NCI-H2171 treated with DMSO at 0.1 percent for 48 hours (cell line): ENCODE data around the gene TNK1.

Experiments used
- DNase-seq: peaks from one replicate; lab custom pipeline; 2025; lab: John Stamatoyannopoulos, UW

TNK1 gene

DNA sequence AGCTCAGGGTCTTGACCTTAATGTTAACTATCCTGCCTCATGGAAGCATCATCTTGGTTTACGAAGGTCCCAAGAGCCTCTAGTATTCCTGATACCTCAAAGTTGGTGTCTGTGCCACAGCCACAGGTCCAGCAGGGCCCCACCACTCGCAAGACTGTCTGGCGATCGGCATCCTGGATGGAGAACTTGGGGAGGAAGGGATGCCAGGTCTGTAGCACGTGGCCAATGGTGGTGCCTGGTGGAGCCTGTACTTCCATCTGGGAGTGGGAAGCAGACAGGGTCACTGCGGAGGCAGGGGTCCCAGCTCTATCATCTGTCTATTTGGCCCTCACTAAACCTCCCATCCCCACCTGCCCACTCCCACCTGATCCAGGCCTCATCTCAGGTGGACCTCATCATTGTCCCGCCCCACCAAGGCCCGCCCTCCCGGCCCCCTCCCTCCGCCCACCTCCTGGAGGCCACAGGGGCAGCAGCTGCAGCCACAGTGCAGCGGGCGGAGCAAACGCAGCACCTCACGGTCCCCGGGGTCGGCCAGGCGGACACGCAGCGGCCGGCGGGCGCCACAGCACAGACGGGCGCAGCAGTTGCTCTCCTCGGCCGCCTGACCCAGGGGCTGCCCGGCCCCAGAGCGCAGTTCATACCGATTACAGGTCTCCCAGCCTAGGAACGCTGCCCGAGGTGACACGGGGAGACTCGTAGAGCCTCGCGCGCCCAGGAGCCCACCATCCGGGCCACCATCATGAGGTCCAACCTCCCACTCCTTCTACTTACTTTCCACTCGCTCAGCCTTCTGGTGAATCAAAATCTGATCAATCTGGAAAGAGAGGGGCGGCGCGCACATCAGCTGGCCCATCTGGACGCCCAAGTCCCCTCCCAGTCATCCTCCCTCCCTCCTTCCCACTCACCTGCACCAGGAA, 12.1 kb downstream of the TNK1 start:
- no peak for DNase-seq

GRCh38 chr17:7393613-7394451, 12.9 kb downstream of the TNK1 start:
- DNase-seq = peak; percentile 71

GRCh38 chr17:7394452-7395191, 13.7 kb downstream of the TNK1 start, which contains the start of gene PLSCR3:
TSS of gene PLSCR3 (minus strand) at chr17:7394525. CDS start at chr17:7394110, 415 bp downstream.
- peak; percentile 78 for DNase-seq

DNA sequence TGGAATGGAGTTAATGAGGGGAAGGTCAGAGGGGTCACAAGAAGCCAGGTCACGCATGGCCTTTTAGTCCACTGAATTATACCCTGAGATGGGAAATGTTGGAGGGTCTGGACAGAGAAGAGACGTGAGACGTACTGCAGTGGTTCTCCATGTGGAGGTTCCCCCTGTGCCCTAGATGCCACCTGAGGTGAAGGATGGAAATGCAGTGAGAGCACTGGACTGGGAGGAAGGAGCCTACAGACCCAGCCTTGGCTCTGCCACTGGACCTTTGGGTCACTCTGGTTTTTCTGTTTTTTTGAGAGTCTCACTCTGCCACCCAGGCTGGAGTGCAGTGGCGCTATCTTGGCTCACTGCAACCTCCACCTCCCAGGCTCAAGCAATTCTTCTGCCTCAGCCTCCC, 15.3 kb downstream of the TNK1 start:
- no peak for DNase-seq

DNA sequence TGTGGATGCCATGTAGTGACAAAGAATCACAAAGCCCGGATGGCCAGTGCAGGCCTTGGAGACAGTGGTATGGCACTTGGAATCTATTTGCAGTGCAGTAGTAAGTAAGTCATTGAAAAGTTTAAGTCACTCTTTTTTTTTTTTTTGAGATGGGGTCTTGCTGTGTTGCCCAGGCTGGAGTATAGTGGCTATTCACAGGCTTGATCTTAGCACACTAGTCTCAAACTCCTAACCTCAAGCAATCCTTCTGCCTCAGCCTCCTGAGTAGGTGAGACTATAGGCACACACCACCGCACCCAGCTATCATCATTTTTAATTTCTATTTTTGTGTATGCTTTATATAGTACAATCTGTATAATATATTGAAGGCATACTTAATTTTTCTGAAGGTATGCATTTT, 17.7 kb downstream of the TNK1 start:
- no peak for DNase-seq

DNA sequence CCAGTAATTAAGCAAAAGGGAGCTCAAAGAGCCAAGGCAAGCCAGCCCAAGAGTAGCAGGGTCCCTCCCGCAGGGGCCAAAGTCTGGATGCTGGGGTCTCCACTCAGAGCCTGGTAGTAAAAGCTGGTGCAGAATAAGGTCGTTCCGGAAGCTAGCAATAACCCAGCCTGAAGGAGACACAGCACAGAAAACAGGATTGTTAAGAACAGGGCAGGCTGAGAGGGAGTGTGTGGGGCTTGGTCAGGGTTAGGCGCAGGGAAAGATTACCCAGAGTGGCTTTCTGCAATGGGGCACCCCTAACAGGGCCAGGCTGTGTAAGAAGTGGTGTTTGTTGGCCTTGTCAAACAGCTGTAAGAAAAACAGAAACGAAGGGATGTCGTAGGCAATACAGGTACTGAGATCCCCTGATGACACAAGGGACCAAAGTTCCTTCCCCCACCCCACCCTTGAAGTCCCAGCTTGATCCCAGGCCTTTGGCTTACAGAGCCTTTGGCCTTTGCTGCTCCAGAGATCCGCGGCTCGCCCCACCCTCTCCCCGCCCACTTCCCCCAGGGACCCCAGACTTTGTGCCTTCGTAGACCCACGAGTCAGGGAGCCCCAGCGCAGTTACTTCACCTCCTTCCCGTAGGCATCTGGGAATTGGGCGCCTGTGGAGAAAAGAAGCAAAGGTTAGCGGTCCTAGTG, 22.3 kb downstream of the TNK1 start:
- DNase-seq = peak; percentile 22

- DNase-seq = no peak
These were observed 22.8 kb downstream of the TNK1 start for GRCh38 chr17:7403727-7403976.

- DNase-seq = peak; percentile 99
These were observed 23.3 kb downstream of the TNK1 start, which contains the start of gene TMEM256 for GRCh38 chr17:7403977-7404736. TSS of gene TMEM256 (minus strand) at chr17:7404097. CDS start at chr17:7404084, 13 bp downstream.

DNA sequence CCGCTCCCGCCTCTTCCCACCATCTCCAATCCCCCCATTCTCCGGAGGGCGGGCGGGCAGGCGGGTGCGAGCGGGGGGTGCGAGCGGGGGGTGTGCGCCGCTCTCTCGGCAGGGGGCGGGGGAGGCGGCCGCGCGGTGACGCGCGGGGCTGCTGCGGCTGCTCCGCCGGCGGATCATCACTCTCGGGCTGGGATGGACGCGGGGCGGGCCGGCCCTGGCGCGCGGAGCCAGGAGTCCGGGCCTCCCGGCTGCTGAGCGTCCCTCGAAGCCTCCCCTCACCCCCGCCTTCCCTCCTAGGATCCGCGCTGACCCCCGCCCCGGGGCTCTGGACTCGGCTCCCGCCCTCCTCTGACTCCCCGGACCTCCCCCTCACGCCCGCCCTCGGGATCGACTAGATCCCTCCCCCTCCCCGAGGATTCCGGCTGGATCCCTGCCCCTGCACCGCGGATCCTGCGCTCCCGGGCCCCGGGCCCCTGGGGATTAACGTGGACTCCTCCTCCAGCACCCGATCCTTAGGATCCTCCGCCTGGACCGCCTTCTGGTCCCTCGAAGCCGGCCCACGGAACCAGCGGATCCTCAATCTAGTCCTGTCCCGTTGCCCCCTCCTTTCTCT, 24.0 kb downstream of the TNK1 start:
- DNase-seq = peak; percentile 10

DNA sequence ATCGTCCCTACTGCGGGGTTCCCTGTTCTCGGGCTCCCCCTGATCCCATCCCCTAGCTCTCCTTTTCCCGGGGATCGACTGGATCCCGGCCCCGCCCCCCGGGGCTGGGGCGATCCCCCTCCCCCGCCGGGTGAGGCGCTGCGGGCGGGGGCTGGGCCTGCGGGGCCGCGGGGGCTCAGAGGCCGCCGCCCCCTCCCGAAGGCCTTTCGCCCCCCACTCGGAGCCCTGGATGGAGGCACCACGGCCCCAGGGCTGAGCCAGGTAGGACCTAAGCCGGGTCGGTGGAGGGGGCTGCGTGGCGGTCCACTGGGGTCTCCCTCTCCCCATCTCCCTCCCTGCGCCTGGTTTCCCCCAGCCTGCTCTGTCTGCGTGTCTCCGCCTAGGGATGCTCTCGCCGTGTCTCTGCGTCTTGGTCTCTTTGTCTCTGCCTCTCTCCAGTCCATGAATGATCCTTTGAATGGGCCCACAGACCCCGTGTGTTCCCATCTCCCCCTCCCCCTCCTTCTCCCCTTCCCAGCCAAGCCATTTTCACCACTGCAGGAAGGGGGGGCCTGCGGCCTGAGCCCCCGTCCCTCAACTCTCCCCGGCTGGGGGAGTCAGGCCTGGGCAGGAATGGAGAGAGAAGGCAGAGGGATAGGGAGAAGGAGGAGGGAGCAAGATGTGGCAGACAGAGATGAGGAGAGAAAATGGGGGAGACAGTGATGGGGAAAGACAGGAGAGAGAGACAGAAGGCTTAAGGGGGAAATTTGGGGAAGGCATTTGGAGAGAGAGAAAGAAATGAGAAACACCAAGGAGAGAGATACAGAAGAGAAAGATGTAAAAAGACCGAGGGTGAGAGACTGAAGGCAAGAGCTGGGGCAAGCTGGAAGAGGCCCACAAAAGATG, 24.7 kb downstream of the TNK1 start:
- no peak for DNase-seq

GRCh38 chr17:7406235-7406825, 25.4 kb downstream of the TNK1 start:
- no peak for DNase-seq

- no peak for DNase-seq
These were observed 26.2 kb downstream of the TNK1 start for GRCh38 chr17:7407082-7407481.

DNA sequence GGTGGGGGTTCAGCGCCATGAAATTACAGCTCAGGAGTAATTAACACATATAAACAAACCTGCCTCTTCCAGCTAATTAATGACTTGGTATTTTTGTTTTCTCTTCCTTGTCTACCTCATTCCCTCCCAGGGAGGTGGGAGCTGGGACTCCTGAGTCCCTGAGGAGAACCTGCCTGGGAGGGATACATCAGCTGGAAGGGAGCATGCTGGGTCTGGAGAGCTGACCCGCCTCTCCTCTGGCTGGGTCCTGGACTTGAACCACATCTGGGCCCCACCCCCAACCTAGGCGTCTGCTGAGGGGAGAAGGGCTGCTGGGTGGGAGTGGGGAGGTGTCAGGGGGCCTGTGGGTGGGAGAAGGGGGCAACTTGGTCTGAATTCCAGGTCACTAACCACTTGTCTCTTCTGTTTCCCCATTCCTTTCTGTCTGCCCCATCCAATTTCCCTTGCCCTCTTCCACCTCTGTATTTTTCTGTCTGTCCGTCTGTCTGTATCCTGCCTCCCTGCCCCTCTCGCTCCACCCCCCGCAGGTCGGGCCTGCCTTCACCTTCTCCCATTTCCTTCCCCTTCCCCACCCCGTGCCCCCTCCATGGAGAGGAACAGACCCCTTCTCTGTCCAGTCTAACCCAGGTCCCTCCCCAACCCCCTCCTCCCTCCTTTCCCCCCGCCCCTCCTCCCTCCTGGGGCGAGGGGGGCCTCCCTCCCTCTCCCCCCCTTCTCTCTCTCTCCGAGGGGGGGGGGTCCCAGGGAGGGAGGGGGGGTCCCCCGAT, 26.8 kb downstream of the TNK1 start, which contains the start of gene NLGN2:
TSS of gene NLGN2 (plus strand) at position 361 of the 767 bp plus-strand sequence. CDS start 411 bp downstream, outside the sequence.
- no peak for DNase-seq

DNA sequence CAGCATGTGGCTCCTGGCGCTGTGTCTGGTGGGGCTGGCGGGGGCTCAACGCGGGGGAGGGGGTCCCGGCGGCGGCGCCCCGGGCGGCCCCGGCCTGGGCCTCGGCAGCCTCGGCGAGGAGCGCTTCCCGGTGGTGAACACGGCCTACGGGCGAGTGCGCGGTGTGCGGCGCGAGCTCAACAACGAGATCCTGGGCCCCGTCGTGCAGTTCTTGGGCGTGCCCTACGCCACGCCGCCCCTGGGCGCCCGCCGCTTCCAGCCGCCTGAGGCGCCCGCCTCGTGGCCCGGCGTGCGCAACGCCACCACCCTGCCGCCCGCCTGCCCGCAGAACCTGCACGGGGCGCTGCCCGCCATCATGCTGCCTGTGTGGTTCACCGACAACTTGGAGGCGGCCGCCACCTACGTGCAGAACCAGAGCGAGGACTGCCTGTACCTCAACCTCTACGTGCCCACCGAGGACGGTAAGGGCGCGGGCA, 27.4 kb downstream of the TNK1 start:
- DNase-seq = no peak

DNA sequence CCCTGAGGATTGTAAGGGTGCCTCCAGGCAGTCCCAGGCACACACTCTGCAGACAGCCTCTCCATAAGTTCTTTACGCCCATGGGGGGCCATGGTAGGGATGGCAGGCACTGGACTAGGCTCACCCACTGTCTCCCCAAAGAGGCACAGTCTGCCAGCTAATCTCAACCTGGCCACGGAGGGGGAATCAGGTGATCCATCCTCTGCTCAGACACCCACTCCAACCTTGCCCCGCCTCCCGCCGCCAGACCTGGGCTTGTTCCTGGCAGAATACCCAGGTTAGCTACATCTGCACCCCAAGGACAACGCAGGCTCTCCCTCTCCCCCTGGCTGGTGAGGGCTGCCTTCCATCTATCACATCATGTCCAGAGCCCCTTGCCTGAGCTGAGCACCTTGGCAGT, 28.0 kb downstream of the TNK1 start:
- DNase-seq = no peak

DNA sequence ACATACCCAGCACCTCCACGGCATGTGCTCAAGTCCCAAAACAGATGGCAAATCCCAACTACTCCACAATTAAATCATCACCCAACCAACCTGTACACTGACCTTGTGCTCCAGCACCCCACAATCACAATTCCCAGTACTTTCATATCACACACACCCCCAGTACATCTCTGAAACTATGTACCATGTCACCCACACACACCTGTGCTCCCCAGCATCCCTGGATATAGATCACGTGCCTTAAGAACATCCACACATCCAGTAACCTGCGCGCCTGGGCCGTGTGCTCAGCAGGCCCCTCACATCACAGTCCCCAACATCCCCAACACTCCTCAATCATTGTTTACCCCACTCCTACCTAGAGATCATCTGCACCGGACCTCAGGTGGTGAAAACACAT, 28.8 kb downstream of the TNK1 start:
- no peak for DNase-seq

GRCh38 chr17:7410634-7411426, 29.9 kb downstream of the TNK1 start:
- no peak for DNase-seq
